WTC11 (cell line): ENCODE measurements around the gene KCNG4. TPM values are rescaled to one million over a fixed set of nuclear protein-coding genes. Genes with fewer than 3 reads are reported as not detected.
A peak's percentile ranks its signal among the peaks of the same experiment; 100 is the strongest.

Experiments
- ARID4B ChIP-seq: sonication (generic); formaldehyde crosslinking; IDR thresholded peaks from 2 replicates; pipeline ENCODE4 v1.8.0; 2023; ENCODE audit warnings: missing genetic modification reagents, mild to moderate bottlenecking, borderline replicate concordance
- ELF4 ChIP-seq: sonication (generic); formaldehyde crosslinking; IDR thresholded peaks from 2 replicates; pipeline ENCODE4 v1.8.1; 2022; ENCODE audit warnings: low read depth, mild to moderate bottlenecking, moderate library complexity, missing genetic modification reagents
- EMX1 ChIP-seq: fragments of 250-450 bp; sonication (Bioruptor Pico); IDR thresholded peaks from 2 replicates; pipeline ENCODE4 v1.8.0; 2021; ENCODE audit warnings: mild to moderate bottlenecking
- ESRRA ChIP-seq: sonication (generic); formaldehyde crosslinking; IDR thresholded peaks from 2 replicates; pipeline ENCODE4 v1.8.1; 2022; ENCODE audit warnings: mild to moderate bottlenecking, missing genetic modification reagents, borderline replicate concordance
- FOXK1 ChIP-seq: sonication (generic); formaldehyde crosslinking; IDR thresholded peaks from 2 replicates; pipeline ENCODE4 v1.8.0; 2022; ENCODE audit warnings: mild to moderate bottlenecking, moderate library complexity, missing genetic modification reagents
- GRHL2 ChIP-seq: fragments of 250-450 bp; sonication (Bioruptor Pico); IDR thresholded peaks from 2 replicates; pipeline ENCODE4 v1.8.0; 2022; ENCODE audit warnings: mild to moderate bottlenecking, moderate library complexity; ENCODE audit not compliant: insufficient replicate concordance, severe bottlenecking
- HMGA2 ChIP-seq: fragments of 250-450 bp; sonication (Bioruptor Pico); IDR thresholded peaks from 2 replicates; pipeline ENCODE4 v1.4.0; 2021; ENCODE audit warnings: mild to moderate bottlenecking, moderate library complexity
- JUN ChIP-seq: sonication (generic); formaldehyde crosslinking; IDR thresholded peaks from 2 replicates; pipeline ENCODE4 v1.8.0; 2023; ENCODE audit warnings: mild to moderate bottlenecking, missing genetic modification reagents
- KAT7 ChIP-seq: sonication (generic); formaldehyde crosslinking; IDR thresholded peaks from 2 replicates; pipeline ENCODE4 v1.8.1; 2023; ENCODE audit warnings: missing genetic modification reagents, mild to moderate bottlenecking, borderline replicate concordance
- MLX ChIP-seq: sonication (generic); formaldehyde crosslinking; IDR thresholded peaks from 2 replicates; pipeline ENCODE4 v1.8.1; 2023; ENCODE audit warnings: mild to moderate bottlenecking, missing genetic modification reagents, moderate library complexity
- MXD4 ChIP-seq: fragments of 250-450 bp; sonication (Bioruptor Pico); IDR thresholded peaks from 2 replicates; pipeline ENCODE4 v1.8.0; 2021; ENCODE audit warnings: mild to moderate bottlenecking, moderate library complexity, borderline replicate concordance
- NFATC4 ChIP-seq: fragments of 250-450 bp; sonication (Bioruptor Pico); IDR thresholded peaks from 2 replicates; pipeline ENCODE4 v1.9.0; 2021; ENCODE audit warnings: mild to moderate bottlenecking
- NR2C2 ChIP-seq: sonication (generic); formaldehyde crosslinking; IDR thresholded peaks from 2 replicates; pipeline ENCODE4 v1.8.0; 2022; ENCODE audit warnings: mild to moderate bottlenecking, missing genetic modification reagents
- SMAD3 ChIP-seq: sonication (generic); formaldehyde crosslinking; IDR thresholded peaks from 2 replicates; pipeline ENCODE4 v1.8.0; 2022; ENCODE audit warnings: missing genetic modification reagents, mild to moderate bottlenecking, borderline replicate concordance
- SP1 ChIP-seq: sonication (generic); formaldehyde crosslinking; conservative IDR thresholded peaks from 2 replicates; pipeline ENCODE4 v1.8.1; 2022; ENCODE audit warnings: missing genetic modification reagents
- TCF7 ChIP-seq: sonication (generic); formaldehyde crosslinking; IDR thresholded peaks from 2 replicates; pipeline ENCODE4 v1.8.0; 2022; ENCODE audit warnings: mild to moderate bottlenecking, low read depth, missing genetic modification reagents, moderate library complexity
- TEAD1 ChIP-seq: sonication (generic); formaldehyde crosslinking; IDR thresholded peaks from 2 replicates; pipeline ENCODE4 v1.8.0; 2022; ENCODE audit warnings: mild to moderate bottlenecking, missing genetic modification reagents
- TP53 ChIP-seq: sonication (generic); formaldehyde crosslinking; IDR thresholded peaks from 2 replicates; pipeline ENCODE4 v1.8.1; 2023; ENCODE audit warnings: mild to moderate bottlenecking, missing genetic modification reagents
- ZNF138 ChIP-seq: sonication (generic); formaldehyde crosslinking; conservative IDR thresholded peaks from 2 replicates; pipeline ENCODE4 v1.8.1; 2022; ENCODE audit warnings: mild to moderate bottlenecking, moderate library complexity, missing genetic modification reagents
- ZNF219 ChIP-seq: sonication (generic); formaldehyde crosslinking; IDR thresholded peaks from 2 replicates; pipeline ENCODE4 v1.8.0; 2023; ENCODE audit warnings: missing genetic modification reagents, mild to moderate bottlenecking, borderline replicate concordance
- ZNF281 ChIP-seq: sonication (generic); formaldehyde crosslinking; IDR thresholded peaks from 2 replicates; pipeline ENCODE4 v1.8.0; 2023; ENCODE audit warnings: mild to moderate bottlenecking, missing genetic modification reagents
- ZNF396 ChIP-seq: fragments of 250-450 bp; sonication (Bioruptor Pico); IDR thresholded peaks from 2 replicates; pipeline ENCODE4 v1.8.0; 2021; ENCODE audit warnings: mild to moderate bottlenecking, moderate library complexity, borderline replicate concordance
- total RNA-seq: library from RNA; stranded (reverse); gene quantifications from 3 replicates; pipeline ENCODE4 v1.2.3, GENCODE V29; 2021
- TF ChIP-seq, protein P1 (sequence below): sonication (generic); formaldehyde crosslinking; IDR thresholded peaks from 2 replicates; pipeline ENCODE4 v1.8.1; 2023; ENCODE audit warnings: mild to moderate bottlenecking, moderate library complexity, missing genetic modification reagents
- TF ChIP-seq, protein P2 (sequence below): fragments of 250-450 bp; sonication (Bioruptor Pico); IDR thresholded peaks from 2 replicates; pipeline ENCODE4 v1.9.0; 2021; ENCODE audit warnings: mild to moderate bottlenecking

KCNG4 gene
- total RNA-seq, 1 experiment from 2014 or later, result not detected

DNA sequence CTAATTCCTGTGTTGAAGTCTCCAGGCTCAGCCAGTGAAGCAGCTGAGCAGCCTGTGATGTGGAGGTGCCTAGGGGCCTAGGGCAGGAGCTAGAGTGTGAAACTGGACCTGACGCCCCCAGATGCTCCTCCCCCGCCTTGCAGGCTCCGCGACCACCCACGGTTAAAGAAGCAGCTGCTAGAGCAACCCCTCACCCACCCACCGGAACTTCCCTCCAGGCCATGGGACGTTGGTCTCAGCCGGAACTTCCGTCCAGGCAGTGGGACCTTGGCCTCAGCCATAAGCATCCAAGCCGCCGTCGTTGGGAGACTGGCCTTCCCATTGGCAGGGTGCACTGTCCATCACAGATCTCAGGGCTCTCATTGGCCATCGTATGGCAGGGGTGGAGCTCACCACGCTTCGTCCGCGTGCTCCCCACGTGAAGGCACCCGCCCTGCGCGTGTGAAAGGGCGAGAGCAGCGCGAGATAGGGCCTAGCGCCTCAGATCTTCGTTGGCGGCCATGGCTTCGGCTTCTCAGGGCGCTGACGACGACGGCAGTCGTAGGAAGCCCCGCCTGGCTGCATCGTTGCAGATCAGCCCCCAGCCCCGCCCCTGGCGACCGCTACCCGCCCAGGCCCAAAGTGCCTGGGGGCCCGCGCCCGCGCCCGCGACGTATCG is 49.0 kb downstream of the KCNG4 start, which contains the start of gene ADAD2 (continued):
- TF ChIP-seq, protein P1, sequence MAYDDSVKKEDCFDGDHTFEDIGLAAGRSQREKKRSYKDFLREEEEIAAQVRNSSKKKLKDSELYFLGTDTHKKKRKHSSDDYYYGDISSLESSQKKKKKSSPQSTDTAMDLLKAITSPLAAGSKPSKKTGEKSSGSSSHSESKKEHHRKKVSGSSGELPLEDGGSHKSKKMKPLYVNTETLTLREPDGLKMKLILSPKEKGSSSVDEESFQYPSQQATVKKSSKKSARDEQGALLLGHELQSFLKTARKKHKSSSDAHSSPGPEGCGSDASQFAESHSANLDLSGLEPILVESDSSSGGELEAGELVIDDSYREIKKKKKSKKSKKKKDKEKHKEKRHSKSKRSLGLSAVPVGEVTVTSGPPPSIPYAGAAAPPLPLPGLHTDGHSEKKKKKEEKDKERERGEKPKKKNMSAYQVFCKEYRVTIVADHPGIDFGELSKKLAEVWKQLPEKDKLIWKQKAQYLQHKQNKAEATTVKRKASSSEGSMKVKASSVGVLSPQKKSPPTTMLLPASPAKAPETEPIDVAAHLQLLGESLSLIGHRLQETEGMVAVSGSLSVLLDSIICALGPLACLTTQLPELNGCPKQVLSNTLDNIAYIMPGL (CRISPR knock-in tag), result no peak
- no peak for TF ChIP-seq SMAD3 (CRISPR knock-in tag)
- no peak for TF ChIP-seq ZNF281 (CRISPR knock-in tag)
- TF ChIP-seq KAT7 (CRISPR knock-in tag), result no peak
- TF ChIP-seq NR2C2 (CRISPR knock-in tag), result no peak
- no peak for TF ChIP-seq FOXK1 (CRISPR knock-in tag)
- TF ChIP-seq TP53 (CRISPR knock-in tag), result no peak
- TF ChIP-seq, protein P2, sequence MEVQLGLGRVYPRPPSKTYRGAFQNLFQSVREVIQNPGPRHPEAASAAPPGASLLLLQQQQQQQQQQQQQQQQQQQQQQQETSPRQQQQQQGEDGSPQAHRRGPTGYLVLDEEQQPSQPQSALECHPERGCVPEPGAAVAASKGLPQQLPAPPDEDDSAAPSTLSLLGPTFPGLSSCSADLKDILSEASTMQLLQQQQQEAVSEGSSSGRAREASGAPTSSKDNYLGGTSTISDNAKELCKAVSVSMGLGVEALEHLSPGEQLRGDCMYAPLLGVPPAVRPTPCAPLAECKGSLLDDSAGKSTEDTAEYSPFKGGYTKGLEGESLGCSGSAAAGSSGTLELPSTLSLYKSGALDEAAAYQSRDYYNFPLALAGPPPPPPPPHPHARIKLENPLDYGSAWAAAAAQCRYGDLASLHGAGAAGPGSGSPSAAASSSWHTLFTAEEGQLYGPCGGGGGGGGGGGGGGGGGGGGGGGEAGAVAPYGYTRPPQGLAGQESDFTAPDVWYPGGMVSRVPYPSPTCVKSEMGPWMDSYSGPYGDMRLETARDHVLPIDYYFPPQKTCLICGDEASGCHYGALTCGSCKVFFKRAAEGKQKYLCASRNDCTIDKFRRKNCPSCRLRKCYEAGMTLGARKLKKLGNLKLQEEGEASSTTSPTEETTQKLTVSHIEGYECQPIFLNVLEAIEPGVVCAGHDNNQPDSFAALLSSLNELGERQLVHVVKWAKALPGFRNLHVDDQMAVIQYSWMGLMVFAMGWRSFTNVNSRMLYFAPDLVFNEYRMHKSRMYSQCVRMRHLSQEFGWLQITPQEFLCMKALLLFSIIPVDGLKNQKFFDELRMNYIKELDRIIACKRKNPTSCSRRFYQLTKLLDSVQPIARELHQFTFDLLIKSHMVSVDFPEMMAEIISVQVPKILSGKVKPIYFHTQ (CRISPR knock-in tag), result no peak
- TF ChIP-seq ZNF138 (CRISPR knock-in tag), result no peak
- TF ChIP-seq ARID4B (CRISPR knock-in tag), result no peak
- TF ChIP-seq JUN (CRISPR knock-in tag), result no peak
- TF ChIP-seq ELF4 (CRISPR knock-in tag), result no peak
- no peak for TF ChIP-seq TEAD1 (CRISPR knock-in tag)
- TF ChIP-seq EMX1 (CRISPR knock-in tag), result no peak
- TF ChIP-seq NFATC4 (CRISPR knock-in tag), result no peak
- peak; percentile 50; the same call in 1 of the 2 replicates for TF ChIP-seq SP1 (CRISPR knock-in tag)
- TF ChIP-seq ZNF219, result no peak
- TF ChIP-seq MLX (CRISPR knock-in tag), result no peak
- no peak for TF ChIP-seq HMGA2 (CRISPR knock-in tag)
- TF ChIP-seq MXD4 (CRISPR knock-in tag), result no peak
- TF ChIP-seq ESRRA (CRISPR knock-in tag), result no peak
- no peak for TF ChIP-seq GRHL2 (CRISPR knock-in tag)
- TF ChIP-seq ZNF396 (CRISPR knock-in tag), result no peak
- no peak for TF ChIP-seq TCF7 (CRISPR knock-in tag)
